K562 (cell line): Measurements from ENCODE around the gene LRRC7. TPM values are rescaled to one million over a fixed set of nuclear protein-coding genes. Genes with fewer than 3 reads are reported as not detected.

Source experiments
- ADNP ChIP-seq: fragments of 200-800 bp; sonication (Bioruptor generic); IDR thresholded peaks from 2 replicates; pipeline ENCODE4 v1.6.1; 2016; ENCODE audit warnings: missing genetic modification characterization, missing compliant biosample characterization
- CBX2 ChIP-seq: fragments of 200-600 bp; sonication (generic); IDR thresholded peaks from one replicate; pipeline ENCODE4 v1.6.1; 2012; ENCODE audit warnings: mild to moderate bottlenecking, low read length, inconsistent platforms; ENCODE audit not compliant: insufficient read depth, poor library complexity, severe bottlenecking
- E2F3 ChIP-seq: fragments of 250-450 bp; sonication (Bioruptor Pico); IDR thresholded peaks from 2 replicates; pipeline ENCODE4 v1.4.0; 2020; ENCODE audit warnings: mild to moderate bottlenecking
- GABPA ChIP-seq: fragments of 200-800 bp; sonication (Bioruptor generic); conservative IDR thresholded peaks from 2 replicates; pipeline ENCODE4 v1.6.1; 2016; ENCODE audit warnings: low read depth, missing genetic modification characterization, missing compliant biosample characterization
- MYC ChIP-seq, 2 experiments: fragments of 250-450 bp in 1 of 2; sonication (Bioruptor Pico) in 1 of 2; IDR thresholded peaks; 2 replicates each; pipeline versions ENCODE4 v1.5.1 to v1.6.1; 2012 to 2021; ENCODE audit warnings: low read depth in 2 of 2, borderline replicate concordance in 1 of 2, improper control_type of control experiment in 1 of 2, low read length in 1 of 2, mild to moderate bottlenecking in 1 of 2, moderate library complexity in 1 of 2
- PHF20 ChIP-seq: fragments of 450-650 bp; IDR thresholded peaks from 2 replicates; pipeline ENCODE4 v1.6.1; 2018; ENCODE audit not compliant: partially characterized antibody
- SRSF1 ChIP-seq: fragments of 200-400 bp; formaldehyde crosslinking; IDR thresholded peaks from 2 replicates; pipeline ENCODE4 v1.6.1; 2017; ENCODE audit warnings: mild to moderate bottlenecking, low read depth, low read length, moderate library complexity
- YBX1 ChIP-seq: fragments of 450-650 bp; IDR thresholded peaks from 2 replicates; pipeline ENCODE4 v1.7.1; 2016; ENCODE audit warnings: mild to moderate bottlenecking
- ZBTB17 ChIP-seq: fragments of 450-650 bp; formaldehyde crosslinking; IDR thresholded peaks from 2 replicates; pipeline ENCODE4 v1.4.0; 2020; ENCODE audit warnings: mild to moderate bottlenecking
- ZC3H4 ChIP-seq: sonication (generic); formaldehyde crosslinking; IDR thresholded peaks from 2 replicates; pipeline ENCODE4 v1.9.0; 2021; ENCODE audit warnings: missing genetic modification reagents, borderline replicate concordance
- ZEB2 ChIP-seq: fragments of 450-650 bp; IDR thresholded peaks from 2 replicates; pipeline ENCODE4 v1.6.1; 2016
- ZNF589 ChIP-seq: fragments of 200-800 bp; sonication (Bioruptor generic); IDR thresholded peaks from 2 replicates; pipeline ENCODE4 v1.6.1; 2016; ENCODE audit warnings: low read depth, missing genetic modification characterization, missing compliant biosample characterization
- ZNF717 ChIP-seq: fragments of 250-450 bp; sonication (Bioruptor Pico); IDR thresholded peaks from 2 replicates; pipeline ENCODE4 v1.5.0; 2021
- ZNF766 ChIP-seq: fragments of 200-800 bp; sonication (Bioruptor generic); conservative IDR thresholded peaks from 2 replicates; pipeline ENCODE4 v1.6.1; 2016; ENCODE audit warnings: missing genetic modification characterization, missing compliant biosample characterization
- polyA plus RNA-seq, 8 experiments: library from polyadenylated mRNA; depleted of rRNA in 4 of 8; stranded (reverse) in 5 of 8; unstranded in 3 of 8; fragments of >200 nt; fragmentation: Nextera tagmentation in 2 of 8; fragmentation: Illumina TruSeq in 1 of 8; extraction: Ambion mirVana in 2 of 8; extraction: Trizol in 1 of 8; gene quantifications; 2 replicates each; pipeline versions ENCODE4 v1.2.1 to v1.2.3, GENCODE V29; 2011 to 2014; ENCODE audit warnings: inconsistent platforms in 1 of 8, missing spikeins in 1 of 8
- total RNA-seq, 7 experiments: library from RNA; depleted of rRNA in 6 of 7; stranded (reverse); fragments of >200 nt in 6 of 7; fragmentation: Illumina TruSeq in 2 of 7; extraction: Trizol in 2 of 7; gene quantifications; 2 replicates each; pipeline versions ENCODE4 v1.2.1 to v1.2.3, GENCODE V29; 2011 to 2021; ENCODE audit warnings: low replicate concordance in 1 of 7
- TF ChIP-seq, protein P1 (sequence below), 2 experiments: IDR thresholded peaks; 2 replicates each; pipeline ENCODE4 v1.6.1; 2011; ENCODE audit warnings: borderline replicate concordance in 1 of 2, control low read depth in 1 of 2, low read depth in 1 of 2, low read length in 1 of 2, mild to moderate bottlenecking in 1 of 2, mixed read lengths in 1 of 2, moderate library complexity in 1 of 2; ENCODE audit not compliant: insufficient read depth in 1 of 2, insufficient read length in 1 of 2, poor library complexity in 1 of 2, severe bottlenecking in 1 of 2; ENCODE audit errors: extremely low read depth in 1 of 2
- TF ChIP-seq, protein P2 (sequence below): fragments of 450-650 bp; IDR thresholded peaks from 2 replicates; pipeline ENCODE4 v1.6.1; 2016; ENCODE audit warnings: low read depth, mild to moderate bottlenecking, moderate library complexity
- TF ChIP-seq, protein P3 (sequence below): fragments of 450-650 bp; formaldehyde crosslinking; IDR thresholded peaks from 2 replicates; pipeline ENCODE4 v1.4.0; 2022; ENCODE audit warnings: mild to moderate bottlenecking, moderate library complexity
- TF ChIP-seq, protein P4 (sequence below): fragments of 450-650 bp; IDR thresholded peaks from 2 replicates; pipeline ENCODE4 v1.7.0; 2016; ENCODE audit warnings: borderline replicate concordance
- TF ChIP-seq, protein P5 (sequence below): fragments of 250-450 bp; sonication (Bioruptor Pico); IDR thresholded peaks from 2 replicates; pipeline ENCODE4 v1.5.0; 2022; ENCODE audit warnings: mild to moderate bottlenecking
- TF ChIP-seq, protein P6 (sequence below): sonication (generic); formaldehyde crosslinking; IDR thresholded peaks from 2 replicates; pipeline ENCODE4 v1.8.1; 2023; ENCODE audit warnings: mild to moderate bottlenecking, missing genetic modification reagents

The LRRC7 gene
- total and polyA plus RNA-seq, 9 of the 15 experiments (the other 6 are each of a cell fraction or from before 2014, with no cell fraction given): 0.09 to 0.94 (median 0.49) TPM

DNA sequence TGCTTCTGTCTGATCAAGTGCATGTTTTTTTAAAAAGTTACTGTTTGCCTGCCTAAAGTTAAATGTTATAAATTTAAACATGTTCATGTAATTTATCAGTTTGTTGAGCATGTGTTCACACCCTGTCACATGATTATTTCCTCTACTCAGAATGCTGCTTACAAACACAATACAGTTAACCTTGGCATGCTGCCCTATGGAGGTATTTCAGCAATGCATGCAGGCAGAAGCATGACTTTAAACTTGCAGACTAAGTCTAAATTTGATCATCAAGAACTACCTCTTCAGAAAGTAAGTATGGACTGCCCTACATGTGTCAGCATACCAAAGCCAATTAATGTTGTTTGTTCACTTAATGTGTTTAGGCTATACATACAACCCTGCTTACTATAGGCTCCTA lies 476.1 kb downstream of the LRRC7 start (continued):
- TF ChIP-seq, protein P1, sequence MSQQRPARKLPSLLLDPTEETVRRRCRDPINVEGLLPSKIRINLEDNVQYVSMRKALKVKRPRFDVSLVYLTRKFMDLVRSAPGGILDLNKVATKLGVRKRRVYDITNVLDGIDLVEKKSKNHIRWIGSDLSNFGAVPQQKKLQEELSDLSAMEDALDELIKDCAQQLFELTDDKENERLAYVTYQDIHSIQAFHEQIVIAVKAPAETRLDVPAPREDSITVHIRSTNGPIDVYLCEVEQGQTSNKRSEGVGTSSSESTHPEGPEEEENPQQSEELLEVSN (IDR thresholded peaks at IDR 0.05; ENCODE audit: borderline replicate concordance in 1 of 2, extremely low read depth in 1 of 2, insufficient read depth in 1 of 2, insufficient read length in 1 of 2, low read depth in 1 of 2, low read length in 1 of 2, poor library complexity in 1 of 2, severe bottlenecking in 1 of 2): peak in 1 of 2 experiments; percentile 17
- TF ChIP-seq YBX1 (no peak), PHF20 (no peak), CBX2 (no peak), ADNP (no peak), ZNF717 (CRISPR knock-in tag) (no peak), E2F3 (CRISPR knock-in tag) (no peak), MYC (IDR thresholded peaks at IDR 0.05; ENCODE audit: low read depth, low read length) (no peak), MYC (CRISPR knock-in tag; IDR thresholded peaks at IDR 0.05; ENCODE audit: borderline replicate concordance, low read depth) (no peak), ZEB2 (no peak), SRSF1 (no peak), ZC3H4 (CRISPR knock-in tag) (no peak), ZBTB17 (CRISPR knock-in tag) (peak; percentile 76; the same call in 1 of the 2 replicates), ZNF589 (CRISPR knock-in tag) (peak; percentile 53; the same call in 1 of the 2 replicates), GABPA (tag) (no peak), ZNF766 (CRISPR knock-in tag) (0 out of 2 replicates have a peak, but pooled peaks have one; percentile 41)
- TF ChIP-seq, protein P2, sequence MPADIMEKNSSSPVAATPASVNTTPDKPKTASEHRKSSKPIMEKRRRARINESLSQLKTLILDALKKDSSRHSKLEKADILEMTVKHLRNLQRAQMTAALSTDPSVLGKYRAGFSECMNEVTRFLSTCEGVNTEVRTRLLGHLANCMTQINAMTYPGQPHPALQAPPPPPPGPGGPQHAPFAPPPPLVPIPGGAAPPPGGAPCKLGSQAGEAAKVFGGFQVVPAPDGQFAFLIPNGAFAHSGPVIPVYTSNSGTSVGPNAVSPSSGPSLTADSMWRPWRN: no peak
- TF ChIP-seq, protein P3, sequence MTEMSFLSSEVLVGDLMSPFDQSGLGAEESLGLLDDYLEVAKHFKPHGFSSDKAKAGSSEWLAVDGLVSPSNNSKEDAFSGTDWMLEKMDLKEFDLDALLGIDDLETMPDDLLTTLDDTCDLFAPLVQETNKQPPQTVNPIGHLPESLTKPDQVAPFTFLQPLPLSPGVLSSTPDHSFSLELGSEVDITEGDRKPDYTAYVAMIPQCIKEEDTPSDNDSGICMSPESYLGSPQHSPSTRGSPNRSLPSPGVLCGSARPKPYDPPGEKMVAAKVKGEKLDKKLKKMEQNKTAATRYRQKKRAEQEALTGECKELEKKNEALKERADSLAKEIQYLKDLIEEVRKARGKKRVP (CRISPR knock-in tag): 0 out of 2 replicates have a peak, but pooled peaks have one; percentile 12
- TF ChIP-seq, protein P4, sequence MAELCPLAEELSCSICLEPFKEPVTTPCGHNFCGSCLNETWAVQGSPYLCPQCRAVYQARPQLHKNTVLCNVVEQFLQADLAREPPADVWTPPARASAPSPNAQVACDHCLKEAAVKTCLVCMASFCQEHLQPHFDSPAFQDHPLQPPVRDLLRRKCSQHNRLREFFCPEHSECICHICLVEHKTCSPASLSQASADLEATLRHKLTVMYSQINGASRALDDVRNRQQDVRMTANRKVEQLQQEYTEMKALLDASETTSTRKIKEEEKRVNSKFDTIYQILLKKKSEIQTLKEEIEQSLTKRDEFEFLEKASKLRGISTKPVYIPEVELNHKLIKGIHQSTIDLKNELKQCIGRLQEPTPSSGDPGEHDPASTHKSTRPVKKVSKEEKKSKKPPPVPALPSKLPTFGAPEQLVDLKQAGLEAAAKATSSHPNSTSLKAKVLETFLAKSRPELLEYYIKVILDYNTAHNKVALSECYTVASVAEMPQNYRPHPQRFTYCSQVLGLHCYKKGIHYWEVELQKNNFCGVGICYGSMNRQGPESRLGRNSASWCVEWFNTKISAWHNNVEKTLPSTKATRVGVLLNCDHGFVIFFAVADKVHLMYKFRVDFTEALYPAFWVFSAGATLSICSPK: no peak
- TF ChIP-seq, protein P5, sequence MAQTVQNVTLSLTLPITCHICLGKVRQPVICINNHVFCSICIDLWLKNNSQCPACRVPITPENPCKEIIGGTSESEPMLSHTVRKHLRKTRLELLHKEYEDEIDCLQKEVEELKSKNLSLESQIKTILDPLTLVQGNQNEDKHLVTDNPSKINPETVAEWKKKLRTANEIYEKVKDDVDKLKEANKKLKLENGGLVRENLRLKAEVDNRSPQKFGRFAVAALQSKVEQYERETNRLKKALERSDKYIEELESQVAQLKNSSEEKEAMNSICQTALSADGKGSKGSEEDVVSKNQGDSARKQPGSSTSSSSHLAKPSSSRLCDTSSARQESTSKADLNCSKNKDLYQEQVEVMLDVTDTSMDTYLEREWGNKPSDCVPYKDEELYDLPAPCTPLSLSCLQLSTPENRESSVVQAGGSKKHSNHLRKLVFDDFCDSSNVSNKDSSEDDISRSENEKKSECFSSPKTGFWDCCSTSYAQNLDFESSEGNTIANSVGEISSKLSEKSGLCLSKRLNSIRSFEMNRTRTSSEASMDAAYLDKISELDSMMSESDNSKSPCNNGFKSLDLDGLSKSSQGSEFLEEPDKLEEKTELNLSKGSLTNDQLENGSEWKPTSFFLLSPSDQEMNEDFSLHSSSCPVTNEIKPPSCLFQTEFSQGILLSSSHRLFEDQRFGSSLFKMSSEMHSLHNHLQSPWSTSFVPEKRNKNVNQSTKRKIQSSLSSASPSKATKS (CRISPR knock-in tag): no peak
- TF ChIP-seq, protein P6, sequence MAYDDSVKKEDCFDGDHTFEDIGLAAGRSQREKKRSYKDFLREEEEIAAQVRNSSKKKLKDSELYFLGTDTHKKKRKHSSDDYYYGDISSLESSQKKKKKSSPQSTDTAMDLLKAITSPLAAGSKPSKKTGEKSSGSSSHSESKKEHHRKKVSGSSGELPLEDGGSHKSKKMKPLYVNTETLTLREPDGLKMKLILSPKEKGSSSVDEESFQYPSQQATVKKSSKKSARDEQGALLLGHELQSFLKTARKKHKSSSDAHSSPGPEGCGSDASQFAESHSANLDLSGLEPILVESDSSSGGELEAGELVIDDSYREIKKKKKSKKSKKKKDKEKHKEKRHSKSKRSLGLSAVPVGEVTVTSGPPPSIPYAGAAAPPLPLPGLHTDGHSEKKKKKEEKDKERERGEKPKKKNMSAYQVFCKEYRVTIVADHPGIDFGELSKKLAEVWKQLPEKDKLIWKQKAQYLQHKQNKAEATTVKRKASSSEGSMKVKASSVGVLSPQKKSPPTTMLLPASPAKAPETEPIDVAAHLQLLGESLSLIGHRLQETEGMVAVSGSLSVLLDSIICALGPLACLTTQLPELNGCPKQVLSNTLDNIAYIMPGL (CRISPR knock-in tag): no peak
